Vagina (tissue), 2 donors: Measurements from ENCODE around the gene RBM19. TPM values are rescaled to one million over a fixed set of nuclear protein-coding genes. Genes with fewer than 3 reads are reported as not detected.

Experiments used
- DNase-seq, 2 donors: peaks; one replicate each; pipeline ENCODE4 v3.0.0-alpha.2; 2017; ENCODE audit errors: extremely low spot score in 2 of 2
- H3K27ac ChIP-seq: fragments of 200-600 bp; sonication (generic); one replicate; pipeline ENCODE4 v1.5.1; 2019
- H3K27me3 ChIP-seq: fragments of 200-600 bp; sonication (generic); one replicate; pipeline ENCODE4 v1.5.1; 2019
- H3K36me3 ChIP-seq, 2 donors: fragments of 200-600 bp; sonication (generic); one replicate each; pipeline ENCODE4 v1.5.1; 2017 to 2019
- H3K4me1 ChIP-seq: fragments of 200-600 bp; sonication (generic); one replicate; pipeline ENCODE4 v1.5.1; 2019
- H3K4me3 ChIP-seq, 2 donors: fragments of 200-600 bp; sonication (generic); 1 replicate in 1 of 2; 2 replicates in 1 of 2; pipeline ENCODE4 v1.5.1; 2016 to 2019
- H3K9me3 ChIP-seq: fragments of 200-600 bp; sonication (generic); one replicate; pipeline ENCODE4 v1.5.1; 2019
- POLR2A ChIP-seq, 2 donors: fragments of 450-650 bp; IDR thresholded peaks; one replicate each; pipeline ENCODE4 v1.6.1; 2017; ENCODE audit warnings: antibody characterized with exemption in 2 of 2, mild to moderate bottlenecking in 2 of 2, moderate library complexity in 2 of 2
- POLR2AphosphoS5 ChIP-seq, 2 donors: sonication (generic); formaldehyde crosslinking; IDR thresholded peaks; one replicate each; pipeline ENCODE4 v1.9.0; 2017; ENCODE audit warnings: antibody characterized with exemption in 2 of 2, mild to moderate bottlenecking in 2 of 2, low read depth in 1 of 2; ENCODE audit not compliant: insufficient read depth in 1 of 2
- intact Hi-C: fragments of 100-400 bp; cut with DNase I; formaldehyde crosslinking; loops from one replicate; pipeline ENCODE4 v1.15.1; 2023
- total RNA-seq: library from RNA; depleted of rRNA; stranded (reverse); fragments of >200 nt; gene quantifications from one replicate; pipeline ENCODE4 v1.2.3, GENCODE V29; 2016
- TF ChIP-seq, protein P1 (sequence below), 3 experiments: fragments of 450-650 bp in 2 of 3; fragments of 200-600 bp in 1 of 3; sonication (generic) in 1 of 3; IDR thresholded peaks; one replicate each; pipeline ENCODE4 v1.5.1; 2017 to 2019; ENCODE audit warnings: antibody characterized with exemption in 3 of 3, mild to moderate bottlenecking in 2 of 3, moderate library complexity in 2 of 3

The RBM19 gene
- total RNA-seq, 1 donor from 2014 or later, result 25.5 TPM

DNA sequence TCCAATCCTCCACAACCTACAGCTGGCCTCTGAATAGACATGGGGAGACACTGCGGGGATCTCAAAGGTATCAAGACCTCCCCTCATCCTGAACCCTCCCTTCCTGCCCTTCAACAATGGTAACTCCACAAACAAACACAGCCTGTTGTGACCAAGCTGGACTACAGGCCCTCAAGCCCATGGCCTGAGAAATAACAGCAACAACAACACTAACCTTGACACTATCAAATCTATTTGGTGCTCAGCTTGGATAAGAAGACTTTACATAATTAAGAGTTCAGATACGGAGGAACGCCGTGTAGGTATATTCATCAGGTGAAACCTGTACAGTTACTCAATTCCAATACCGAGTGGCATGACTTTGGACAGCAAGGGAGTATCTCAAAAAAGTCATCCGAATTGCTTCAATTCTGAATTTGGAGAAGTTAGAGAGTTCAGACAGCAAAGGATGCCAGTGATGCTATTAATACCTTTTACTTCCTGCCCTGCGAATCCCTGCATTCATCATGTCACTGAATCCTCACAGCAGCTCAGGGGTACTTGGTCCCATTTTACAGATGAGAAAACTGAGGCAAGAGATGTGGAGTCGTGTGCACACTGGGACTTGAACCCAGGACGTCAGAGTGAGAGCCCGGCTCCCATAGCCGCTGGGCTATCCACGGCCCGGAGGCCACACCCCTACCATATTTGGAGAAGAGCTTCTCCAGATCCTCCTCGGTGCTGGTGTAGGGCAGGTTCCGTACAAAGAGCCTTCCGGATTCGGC lies 17.8 kb downstream of the RBM19 start:
- H3K9me3 ChIP-seq, result no peaks in the 10 kb centered on the region
- no peak for TF ChIP-seq POLR2A (IDR thresholded peaks at IDR 0.05)
- TF ChIP-seq POLR2AphosphoS5 (IDR thresholded peaks at IDR 0.05; ENCODE audit: insufficient read depth in 1 of 2, low read depth in 1 of 2), result no peak
- TF ChIP-seq, protein P1, sequence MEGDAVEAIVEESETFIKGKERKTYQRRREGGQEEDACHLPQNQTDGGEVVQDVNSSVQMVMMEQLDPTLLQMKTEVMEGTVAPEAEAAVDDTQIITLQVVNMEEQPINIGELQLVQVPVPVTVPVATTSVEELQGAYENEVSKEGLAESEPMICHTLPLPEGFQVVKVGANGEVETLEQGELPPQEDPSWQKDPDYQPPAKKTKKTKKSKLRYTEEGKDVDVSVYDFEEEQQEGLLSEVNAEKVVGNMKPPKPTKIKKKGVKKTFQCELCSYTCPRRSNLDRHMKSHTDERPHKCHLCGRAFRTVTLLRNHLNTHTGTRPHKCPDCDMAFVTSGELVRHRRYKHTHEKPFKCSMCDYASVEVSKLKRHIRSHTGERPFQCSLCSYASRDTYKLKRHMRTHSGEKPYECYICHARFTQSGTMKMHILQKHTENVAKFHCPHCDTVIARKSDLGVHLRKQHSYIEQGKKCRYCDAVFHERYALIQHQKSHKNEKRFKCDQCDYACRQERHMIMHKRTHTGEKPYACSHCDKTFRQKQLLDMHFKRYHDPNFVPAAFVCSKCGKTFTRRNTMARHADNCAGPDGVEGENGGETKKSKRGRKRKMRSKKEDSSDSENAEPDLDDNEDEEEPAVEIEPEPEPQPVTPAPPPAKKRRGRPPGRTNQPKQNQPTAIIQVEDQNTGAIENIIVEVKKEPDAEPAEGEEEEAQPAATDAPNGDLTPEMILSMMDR (IDR thresholded peaks at IDR 0.05), result no peak
- no peak overlapping the region for H3K27ac ChIP-seq
- intact Hi-C loops, result no loop called here
- H3K27me3 ChIP-seq, result no peaks in the 10 kb centered on the region
- no peak overlapping the region for H3K4me3 ChIP-seq
- peaks cover 0 to 94% of the 10 kb centered on the region in 2 donors for H3K36me3 ChIP-seq
- H3K4me1 ChIP-seq, result no peaks in the 10 kb centered on the region
- DNase-seq, result no peak

DNA sequence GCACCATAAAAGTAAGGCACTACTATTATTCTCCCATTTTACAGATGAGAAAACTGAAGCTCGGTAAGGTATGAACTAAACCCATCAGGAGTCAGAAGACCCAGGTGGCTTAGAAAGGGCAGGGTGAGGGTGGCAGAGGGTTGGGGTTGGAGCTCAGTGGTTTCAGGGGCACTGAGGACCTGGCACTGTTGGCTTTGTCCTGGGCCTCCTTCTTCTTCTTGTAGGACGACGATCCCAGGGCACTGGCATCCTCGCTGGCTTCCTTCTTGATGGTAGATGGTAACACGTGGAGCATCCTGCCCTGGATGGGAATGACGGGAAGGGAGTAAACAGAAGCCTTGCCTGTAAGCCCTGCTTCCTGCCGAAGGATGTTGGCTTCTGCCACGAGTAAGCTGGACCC lies 19.9 kb downstream of the RBM19 start:
- intact Hi-C loops, result no loop called here
- Histone ChIP-seq H3K4me1 (no peaks in the 10 kb centered on the region), H3K9me3 (no peaks in the 10 kb centered on the region), H3K36me3 (peaks cover 0 to 96% of the 10 kb centered on the region in 2 donors), H3K27me3 (no peaks in the 10 kb centered on the region), H3K4me3 (no peak overlapping the region), H3K27ac (no peak overlapping the region)
- TF ChIP-seq, protein P1 (IDR thresholded peaks at IDR 0.05), result no peak
- TF ChIP-seq POLR2AphosphoS5 (IDR thresholded peaks at IDR 0.05; ENCODE audit: insufficient read depth in 1 of 2, low read depth in 1 of 2) (no peak), POLR2A (IDR thresholded peaks at IDR 0.05) (no peak)
- no peak for DNase-seq

DNA sequence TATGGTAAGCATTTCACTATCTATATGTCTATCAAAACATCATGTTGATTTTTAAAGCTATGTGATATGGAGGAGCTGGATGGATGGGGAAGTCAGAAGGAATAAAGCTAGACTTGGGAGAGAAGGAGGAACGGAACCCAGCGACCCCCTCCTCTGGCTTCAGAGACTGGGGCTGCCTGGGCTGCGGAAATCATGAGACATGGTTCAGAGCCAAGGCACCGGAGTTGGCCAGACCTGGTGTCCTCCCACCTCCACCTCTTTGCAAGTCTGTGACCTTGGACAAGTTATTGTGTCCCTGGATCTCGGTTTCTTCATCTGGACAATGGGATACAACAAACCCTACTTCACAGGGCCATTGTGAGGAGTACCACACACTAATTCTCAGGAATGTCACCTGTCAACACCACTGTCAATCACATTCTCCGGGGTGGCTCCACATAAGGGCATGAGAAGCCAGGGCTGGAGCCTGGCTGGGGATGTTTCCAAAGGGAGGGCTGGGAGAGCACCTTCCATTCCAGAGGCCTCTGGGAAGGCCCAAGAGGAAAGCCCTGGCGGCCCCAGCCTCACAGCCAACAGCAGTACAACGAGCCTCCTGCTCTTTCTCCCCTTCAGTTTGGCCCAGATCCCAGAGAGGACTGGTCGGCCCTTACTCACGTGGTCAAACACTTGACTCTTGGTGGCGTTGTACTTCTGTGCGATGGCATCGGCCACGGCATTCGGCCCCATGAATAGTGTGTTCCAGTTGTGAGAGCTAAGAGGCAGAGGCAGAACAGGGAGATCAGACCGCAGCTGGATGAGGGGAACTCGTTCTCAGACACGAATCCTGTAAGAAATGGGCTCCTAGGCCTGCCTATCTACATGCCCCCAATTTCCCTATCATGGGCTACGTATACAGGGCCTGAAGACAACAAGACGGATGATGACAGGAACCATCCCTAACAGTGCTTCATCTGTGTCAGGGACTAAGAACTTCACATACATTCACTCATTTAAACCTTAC lies 20.7 kb downstream of the RBM19 start:
- no peak overlapping the region for H3K4me3 ChIP-seq
- no peak for DNase-seq
- no peaks in the 10 kb centered on the region for H3K9me3 ChIP-seq
- H3K36me3 ChIP-seq, result peaks cover 0 to 93% of the 10 kb centered on the region in 2 donors
- H3K27ac ChIP-seq, result no peak overlapping the region
- H3K4me1 ChIP-seq, result no peaks in the 10 kb centered on the region
- intact Hi-C loops, result no loop called here
- TF ChIP-seq, protein P1 (IDR thresholded peaks at IDR 0.05), result no peak
- TF ChIP-seq POLR2A (IDR thresholded peaks at IDR 0.05) (no peak), POLR2AphosphoS5 (IDR thresholded peaks at IDR 0.05; ENCODE audit: insufficient read depth in 1 of 2, low read depth in 1 of 2) (no peak)
- H3K27me3 ChIP-seq, result no peaks in the 10 kb centered on the region

DNA sequence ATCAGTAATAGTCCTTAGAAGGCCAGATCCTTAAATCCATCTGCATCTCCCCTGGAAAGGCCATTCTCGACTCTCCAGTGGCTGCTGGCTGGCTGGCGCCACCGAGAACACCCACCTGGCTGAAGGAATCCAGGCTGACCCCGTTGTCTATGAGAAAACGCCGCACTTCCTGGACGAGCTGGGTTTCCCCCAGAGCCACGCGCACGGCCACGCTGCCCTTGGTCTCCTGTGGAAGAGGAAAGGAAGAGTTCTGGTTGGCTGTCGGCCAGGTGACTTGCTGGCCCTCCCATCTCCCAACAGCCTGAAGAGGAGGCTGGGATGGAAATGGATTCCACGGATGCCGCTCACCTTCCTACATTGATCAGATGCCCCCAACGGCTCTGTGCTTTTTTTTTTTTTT lies 23.9 kb downstream of the RBM19 start:
- H3K36me3 ChIP-seq, result peaks cover 0 to 85% of the 10 kb centered on the region in 2 donors
- no peaks in the 10 kb centered on the region for H3K9me3 ChIP-seq
- no peak overlapping the region for H3K27ac ChIP-seq
- H3K4me1 ChIP-seq, result no peaks in the 10 kb centered on the region
- DNase-seq, result no peak
- TF ChIP-seq POLR2AphosphoS5 (IDR thresholded peaks at IDR 0.05; ENCODE audit: insufficient read depth in 1 of 2, low read depth in 1 of 2), result no peak
- TF ChIP-seq, protein P1 (IDR thresholded peaks at IDR 0.05), result no peak
- intact Hi-C loops, result no loop called here
- no peaks in the 10 kb centered on the region for H3K27me3 ChIP-seq
- H3K4me3 ChIP-seq, result no peak overlapping the region
